Osteocyte (in vitro differentiated cells): ENCODE data around the gene MYDGF. TPM values are rescaled to one million over a fixed set of nuclear protein-coding genes. Genes with fewer than 3 reads are reported as not detected.
A peak's percentile ranks its signal among the peaks of the same experiment; 100 is the strongest.

ENCODE experiments used
- DNase-seq: peaks from one replicate; pipeline ENCODE4 v3.0.0; 2021; ENCODE audit warnings: mixed read lengths; ENCODE audit not compliant: unreplicated experiment; ENCODE audit errors: extremely low spot score
- H3K27ac Mint-ChIP-seq: one replicate; pipeline ENCODE4 v1.8.0; 2021; ENCODE audit warnings: mild to moderate bottlenecking, mixed read lengths; ENCODE audit not compliant: unreplicated experiment
- H3K27me3 Mint-ChIP-seq: one replicate; pipeline ENCODE4 v1.8.0; 2021; ENCODE audit warnings: mixed read lengths; ENCODE audit not compliant: unreplicated experiment
- H3K36me3 Mint-ChIP-seq: one replicate; pipeline ENCODE4 v1.8.0; 2021; ENCODE audit warnings: mixed read lengths; ENCODE audit not compliant: unreplicated experiment
- H3K4me1 Mint-ChIP-seq: one replicate; pipeline ENCODE4 v1.8.0; 2021; ENCODE audit warnings: mixed read lengths; ENCODE audit not compliant: unreplicated experiment
- H3K4me3 Mint-ChIP-seq: one replicate; pipeline ENCODE4 v1.8.0; 2021; ENCODE audit warnings: mild to moderate bottlenecking, moderate library complexity, mixed read lengths; ENCODE audit not compliant: unreplicated experiment
- H3K9me3 Mint-ChIP-seq: one replicate; pipeline ENCODE4 v1.8.0; 2021; ENCODE audit warnings: mixed read lengths; ENCODE audit not compliant: unreplicated experiment
- CTCF ChIP-seq: fragments of 200-600 bp; sonication (generic); IDR thresholded peaks from 2 replicates; pipeline ENCODE4 v1.5.0; 2021; ENCODE audit warnings: antibody characterized with exemption, mild to moderate bottlenecking, moderate library complexity
- total RNA-seq: library from RNA; stranded (reverse); gene quantifications from 2 replicates; pipeline ENCODE4 v1.2.1, GENCODE V29; 2021

MYDGF gene
- total RNA-seq, 1 donor from 2014 or later = 103 TPM

GRCh38 chr19:4705413-4706131 is 35.4 kb upstream of the MYDGF start:
- TF ChIP-seq CTCF = no peak
- peaks cover 27% of the 10 kb centered on the region for H3K36me3 Mint-ChIP-seq
- no peaks in the 10 kb centered on the region for H3K27me3 Mint-ChIP-seq
- H3K4me3 Mint-ChIP-seq = no peak overlapping the region
- peak overlapping the region; percentile 25 for H3K27ac Mint-ChIP-seq
- no peak for DNase-seq
- H3K4me1 Mint-ChIP-seq = peaks cover 48% of the 10 kb centered on the region
- no peaks in the 10 kb centered on the region for H3K9me3 Mint-ChIP-seq

- Mint-ChIP-seq H3K4me1 (peaks cover 35% of the 10 kb centered on the region), H3K27ac (peak overlapping the region; percentile 63), H3K9me3 (no peaks in the 10 kb centered on the region), H3K4me3 (no peak overlapping the region), H3K27me3 (no peaks in the 10 kb centered on the region), H3K36me3 (peaks cover 25% of the 10 kb centered on the region)
- DNase-seq = no peak
- no peak for TF ChIP-seq CTCF
These were observed 34.2 kb upstream of the MYDGF start for GRCh38 chr19:4704317-4704673.

GRCh38 chr19:4703671-4704316 is 33.7 kb upstream of the MYDGF start:
- Mint-ChIP-seq H3K4me3 (no peak overlapping the region), H3K9me3 (no peaks in the 10 kb centered on the region), H3K36me3 (peaks cover 22% of the 10 kb centered on the region), H3K4me1 (peaks cover 30% of the 10 kb centered on the region), H3K27me3 (no peaks in the 10 kb centered on the region), H3K27ac (no peak overlapping the region)
- no peak for DNase-seq
- TF ChIP-seq CTCF = no peak

GRCh38 chr19:4702764-4703163 is 32.6 kb upstream of the MYDGF start:
- peaks cover 21% of the 10 kb centered on the region for H3K36me3 Mint-ChIP-seq
- no peak overlapping the region for H3K4me3 Mint-ChIP-seq
- no peak for DNase-seq
- no peaks in the 10 kb centered on the region for H3K27me3 Mint-ChIP-seq
- no peak for TF ChIP-seq CTCF
- no peak overlapping the region for H3K27ac Mint-ChIP-seq
- no peaks in the 10 kb centered on the region for H3K9me3 Mint-ChIP-seq
- H3K4me1 Mint-ChIP-seq = peaks cover 21% of the 10 kb centered on the region

GRCh38 chr19:4701557-4701956 is 31.4 kb upstream of the MYDGF start:
- Mint-ChIP-seq H3K36me3 (peaks cover 28% of the 10 kb centered on the region), H3K4me3 (no peak overlapping the region), H3K9me3 (no peaks in the 10 kb centered on the region), H3K27ac (no peak overlapping the region), H3K4me1 (peaks cover 27% of the 10 kb centered on the region), H3K27me3 (no peaks in the 10 kb centered on the region)
- no peak for DNase-seq
- TF ChIP-seq CTCF = no peak
